ENCODE results near the gene GPR78. TPM values are rescaled to one million over a fixed set of nuclear protein-coding genes. Genes with fewer than 3 reads are reported as not detected.

Gene GPR78
- total RNA-seq, 2 experiments from 2014 or later, result 0.08 to 0.13 TPM

DNA sequence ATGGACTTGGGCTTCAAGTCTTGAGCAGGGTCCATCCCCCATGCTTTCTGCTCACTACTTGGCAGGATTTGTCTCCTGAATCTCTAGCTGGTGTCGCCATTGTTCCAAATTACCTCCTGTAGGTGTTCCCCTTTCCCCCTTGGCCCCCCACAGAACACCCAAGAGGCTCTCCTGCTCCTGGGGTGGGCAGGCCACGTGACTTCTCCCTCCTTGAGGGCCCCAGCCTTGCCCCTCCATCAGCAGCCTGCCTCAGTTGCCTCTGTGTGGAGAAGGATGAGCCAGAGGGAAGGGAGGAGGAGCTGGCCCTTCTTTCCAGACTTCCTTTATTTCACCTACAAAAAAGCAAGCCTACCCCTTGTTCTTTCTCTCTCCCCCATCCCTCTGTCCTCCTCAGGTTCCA lies 1.8 kb downstream of the GPR78 start:
- Mint-ChIP-seq H3K27ac (no peak overlapping the region), H3K4me1 (no peaks in the 10 kb centered on the region), H3K9me3 (no peaks in the 10 kb centered on the region), H3K27me3 (peaks cover 2% of the 10 kb centered on the region), H3K36me3 (ENCODE audit: low read depth) (no peaks in the 10 kb centered on the region), H3K4me3 (no peak overlapping the region)
- no peak for DNase-seq
- POLR2A ChIA-PET, result no interaction called here
- CTCF ChIA-PET, result no interaction called here

DNA sequence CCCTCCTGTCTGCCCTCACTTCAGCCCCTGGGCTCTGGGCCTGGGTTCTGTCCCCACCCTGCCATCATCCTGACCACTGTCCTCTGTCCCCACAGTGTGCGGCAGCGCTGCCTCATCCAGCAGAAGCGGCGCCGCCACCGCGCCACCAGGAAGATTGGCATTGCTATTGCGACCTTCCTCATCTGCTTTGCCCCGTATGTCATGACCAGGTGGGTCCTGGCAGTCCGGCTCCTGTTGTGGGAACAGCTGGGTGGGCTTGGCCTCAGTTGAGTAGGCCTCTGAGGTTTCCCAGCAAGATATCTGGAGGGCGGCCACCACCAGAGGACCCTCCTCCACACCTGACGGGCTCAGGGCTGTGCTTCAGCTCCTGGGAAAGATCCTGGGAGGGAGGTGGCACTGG lies 2.2 kb downstream of the GPR78 start:
- Mint-ChIP-seq H3K9me3 (no peaks in the 10 kb centered on the region), H3K27me3 (peaks cover 2% of the 10 kb centered on the region), H3K36me3 (ENCODE audit: low read depth) (no peaks in the 10 kb centered on the region), H3K27ac (no peak overlapping the region), H3K4me1 (no peaks in the 10 kb centered on the region), H3K4me3 (no peak overlapping the region)
- no peak for DNase-seq
- CTCF ChIA-PET, result no interaction called here
- POLR2A ChIA-PET, result no interaction called here

DNA sequence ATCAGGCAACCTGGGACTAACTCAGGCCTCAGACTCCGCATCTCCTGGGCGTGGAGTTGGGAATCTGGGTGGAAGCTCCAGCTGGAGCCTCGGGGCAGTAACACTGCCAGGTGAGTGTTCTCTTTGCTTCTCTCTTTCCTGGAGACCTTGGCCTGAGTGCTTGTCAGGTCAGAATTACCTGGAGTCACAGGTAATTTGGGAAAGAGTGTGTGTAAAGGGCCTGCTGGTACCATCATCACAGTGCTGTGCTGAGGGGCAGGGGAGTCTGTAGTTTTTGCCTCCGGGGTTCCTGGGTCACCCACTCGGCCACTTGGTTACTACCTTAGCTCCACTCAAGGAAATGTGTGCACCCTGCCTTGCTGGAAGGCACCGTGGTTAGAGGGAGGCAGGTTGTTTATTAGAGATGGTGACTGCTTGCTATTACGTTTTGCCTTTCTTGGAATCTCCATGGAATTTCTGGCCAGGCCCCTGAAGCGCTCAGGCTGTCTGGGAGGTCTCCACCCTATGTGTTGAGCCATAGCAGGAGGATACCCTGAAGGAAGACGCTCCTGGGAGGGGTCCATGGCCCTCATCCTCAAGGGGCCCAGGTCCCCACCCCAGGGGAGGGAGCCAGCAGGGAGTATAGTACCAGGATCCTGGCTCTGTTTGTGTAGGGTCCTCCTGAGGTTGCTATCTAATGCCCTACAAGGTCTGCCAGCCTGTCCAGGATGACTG lies 2.9 kb downstream of the GPR78 start:
- Mint-ChIP-seq H3K27ac (no peak overlapping the region), H3K4me1 (no peaks in the 10 kb centered on the region), H3K9me3 (no peaks in the 10 kb centered on the region), H3K36me3 (ENCODE audit: low read depth) (no peaks in the 10 kb centered on the region), H3K4me3 (no peak overlapping the region), H3K27me3 (peaks cover 2% of the 10 kb centered on the region)
- no peak for DNase-seq
- ChIA-PET CTCF (no interaction called here), POLR2A (no interaction called here)

DNA sequence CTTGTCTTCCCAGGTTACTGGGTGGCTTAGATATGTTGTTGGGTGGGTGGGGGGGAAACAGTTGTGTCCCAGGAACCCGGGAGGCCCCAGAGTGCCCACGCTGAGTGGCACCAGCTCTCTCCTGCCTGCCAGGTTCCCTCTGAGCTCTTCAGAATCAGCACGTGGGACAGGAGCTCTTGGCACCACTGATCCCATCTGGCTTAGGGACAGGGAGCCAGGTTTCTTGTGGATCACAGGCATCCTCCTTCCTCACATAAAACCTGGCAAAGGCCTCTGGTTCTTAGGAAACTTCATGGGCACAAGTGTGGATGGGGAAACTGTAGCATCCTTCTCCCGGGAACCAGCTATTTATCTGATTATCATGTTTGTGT lies 3.4 kb downstream of the GPR78 start:
- H3K4me1 Mint-ChIP-seq, result no peaks in the 10 kb centered on the region
- H3K9me3 Mint-ChIP-seq, result no peaks in the 10 kb centered on the region
- DNase-seq, result no peak
- no peaks in the 10 kb centered on the region for H3K36me3 Mint-ChIP-seq (ENCODE audit: low read depth)
- no peak overlapping the region for H3K4me3 Mint-ChIP-seq
- CTCF ChIA-PET, result no interaction called here
- no peak overlapping the region for H3K27ac Mint-ChIP-seq
- peaks cover 2% of the 10 kb centered on the region for H3K27me3 Mint-ChIP-seq
- POLR2A ChIA-PET, result no interaction called here

DNA sequence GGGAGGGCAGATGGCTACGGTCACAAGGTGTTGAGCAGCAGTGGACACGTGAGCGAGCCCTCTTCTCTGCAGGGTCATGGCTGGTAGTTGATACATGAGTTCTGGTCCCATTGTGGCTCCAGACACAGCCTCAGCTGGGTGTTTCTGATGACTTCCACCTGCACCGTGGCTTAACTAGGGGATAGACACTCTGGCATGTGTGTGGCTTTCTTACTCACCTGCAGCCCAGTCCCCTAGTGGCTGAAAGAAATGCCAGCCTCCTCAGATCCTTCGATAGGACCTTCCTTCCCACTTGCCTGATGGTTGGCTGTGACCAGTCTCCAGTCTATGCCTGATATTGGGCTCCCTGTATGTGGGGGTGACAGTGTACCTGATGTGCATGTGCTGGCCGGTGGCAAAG lies 5.0 kb downstream of the GPR78 start:
- POLR2A ChIA-PET, result no interaction called here
- H3K4me1 Mint-ChIP-seq, result no peaks in the 10 kb centered on the region
- no peaks in the 10 kb centered on the region for H3K9me3 Mint-ChIP-seq
- no peaks in the 10 kb centered on the region for H3K36me3 Mint-ChIP-seq (ENCODE audit: low read depth)
- no peak overlapping the region for H3K4me3 Mint-ChIP-seq
- CTCF ChIA-PET, result no interaction called here
- no peaks in the 10 kb centered on the region for H3K27me3 Mint-ChIP-seq
- H3K27ac Mint-ChIP-seq, result no peak overlapping the region
- DNase-seq, result no peak

DNA sequence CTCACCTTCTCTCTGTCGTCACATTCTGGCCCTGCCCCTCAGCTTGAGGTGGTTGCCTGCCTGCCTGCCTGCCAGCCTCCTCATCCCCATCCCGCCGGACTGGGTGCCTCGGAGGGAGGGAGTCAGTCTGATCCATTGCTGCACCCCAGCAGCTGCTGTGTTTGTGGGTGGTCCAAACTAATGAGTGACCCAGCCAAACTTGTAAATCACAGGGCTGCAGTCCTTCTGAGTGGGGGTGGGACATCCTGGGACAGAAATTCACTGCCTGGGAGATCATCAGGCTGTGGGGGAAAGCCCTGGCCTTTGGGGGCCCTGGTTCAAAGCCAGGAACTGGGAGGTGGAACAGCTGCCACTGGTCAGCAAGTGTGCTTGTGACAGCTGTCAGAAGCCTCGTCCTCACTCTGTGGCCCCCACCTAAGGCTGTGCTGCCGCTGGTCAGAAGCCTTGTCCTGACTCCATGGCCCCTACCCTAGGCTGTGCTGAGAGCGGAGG lies 5.6 kb downstream of the GPR78 start:
- H3K27ac Mint-ChIP-seq, result no peak overlapping the region
- ChIA-PET CTCF (no interaction called here), POLR2A (no interaction called here)
- H3K27me3 Mint-ChIP-seq, result peaks cover 5% of the 10 kb centered on the region
- H3K4me3 Mint-ChIP-seq, result no peak overlapping the region
- H3K9me3 Mint-ChIP-seq, result no peaks in the 10 kb centered on the region
- H3K4me1 Mint-ChIP-seq, result no peaks in the 10 kb centered on the region
- H3K36me3 Mint-ChIP-seq (ENCODE audit: low read depth), result no peaks in the 10 kb centered on the region
- no peak for DNase-seq

DNA sequence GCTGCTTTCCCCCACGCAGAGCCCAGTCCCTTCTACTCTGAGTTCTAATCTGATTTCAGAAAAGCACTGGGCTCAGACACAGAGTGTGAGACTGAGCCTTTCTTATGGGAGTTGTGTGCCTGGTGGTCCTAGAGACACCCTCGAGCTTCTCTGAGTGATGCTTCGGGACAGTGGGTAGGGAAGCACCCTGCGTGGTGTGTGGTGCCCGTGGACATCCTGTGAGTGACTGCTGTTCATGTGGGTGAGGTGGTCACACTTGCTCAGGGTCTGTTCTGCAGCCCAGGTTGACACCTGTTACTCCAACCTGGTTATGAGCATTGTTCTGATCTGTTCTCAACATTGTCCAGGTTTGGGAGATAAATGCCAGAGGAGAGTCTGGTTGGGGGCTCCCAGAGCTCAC lies 6.1 kb downstream of the GPR78 start:
- ChIA-PET CTCF (no interaction called here), POLR2A (no interaction called here)
- Mint-ChIP-seq H3K27ac (no peak overlapping the region), H3K9me3 (no peaks in the 10 kb centered on the region), H3K4me1 (no peaks in the 10 kb centered on the region), H3K36me3 (ENCODE audit: low read depth) (no peaks in the 10 kb centered on the region), H3K4me3 (no peak overlapping the region), H3K27me3 (peaks cover 6% of the 10 kb centered on the region)
- DNase-seq, result no peak

DNA sequence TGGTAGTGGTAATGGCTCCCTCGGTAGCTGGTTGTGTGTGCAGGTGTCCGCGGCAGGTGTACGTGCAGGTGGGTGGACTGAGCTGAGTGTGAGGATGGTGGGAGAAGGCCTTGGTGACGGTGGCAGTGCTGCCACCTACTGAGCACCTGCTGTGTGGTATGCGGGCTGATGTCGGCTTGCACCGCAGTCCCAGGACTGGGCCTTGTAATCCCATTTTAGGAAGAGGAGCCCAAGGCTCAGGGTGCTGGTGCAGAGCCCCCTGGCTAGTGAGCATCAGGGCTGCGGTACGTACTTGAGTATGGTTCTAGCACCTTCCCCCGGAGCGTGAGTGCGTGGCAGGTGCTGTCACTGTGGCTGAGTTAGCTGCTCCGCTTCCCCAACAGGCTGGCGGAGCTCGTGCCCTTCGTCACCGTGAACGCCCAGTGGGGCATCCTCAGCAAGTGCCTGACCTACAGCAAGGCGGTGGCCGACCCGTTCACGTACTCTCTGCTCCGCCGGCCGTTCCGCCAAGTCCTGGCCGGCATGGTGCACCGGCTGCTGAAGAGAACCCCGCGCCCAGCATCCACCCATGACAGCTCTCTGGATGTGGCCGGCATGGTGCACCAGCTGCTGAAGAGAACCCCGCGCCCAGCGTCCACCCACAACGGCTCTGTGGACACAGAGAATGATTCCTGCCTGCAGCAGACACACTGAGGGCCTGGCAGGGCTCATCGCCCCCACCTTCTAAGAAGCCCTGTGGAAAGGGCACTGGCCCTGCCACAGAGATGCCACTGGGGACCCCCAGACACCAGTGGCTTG lies 6.7 kb downstream of the GPR78 start:
- DNase-seq, result no peak
- H3K27me3 Mint-ChIP-seq, result peaks cover 13% of the 10 kb centered on the region
- no peaks in the 10 kb centered on the region for H3K9me3 Mint-ChIP-seq
- ChIA-PET CTCF (no interaction called here), POLR2A (no interaction called here)
- H3K4me1 Mint-ChIP-seq, result no peaks in the 10 kb centered on the region
- H3K4me3 Mint-ChIP-seq, result no peak overlapping the region
- no peaks in the 10 kb centered on the region for H3K36me3 Mint-ChIP-seq (ENCODE audit: low read depth)
- H3K27ac Mint-ChIP-seq, result no peak overlapping the region

DNA sequence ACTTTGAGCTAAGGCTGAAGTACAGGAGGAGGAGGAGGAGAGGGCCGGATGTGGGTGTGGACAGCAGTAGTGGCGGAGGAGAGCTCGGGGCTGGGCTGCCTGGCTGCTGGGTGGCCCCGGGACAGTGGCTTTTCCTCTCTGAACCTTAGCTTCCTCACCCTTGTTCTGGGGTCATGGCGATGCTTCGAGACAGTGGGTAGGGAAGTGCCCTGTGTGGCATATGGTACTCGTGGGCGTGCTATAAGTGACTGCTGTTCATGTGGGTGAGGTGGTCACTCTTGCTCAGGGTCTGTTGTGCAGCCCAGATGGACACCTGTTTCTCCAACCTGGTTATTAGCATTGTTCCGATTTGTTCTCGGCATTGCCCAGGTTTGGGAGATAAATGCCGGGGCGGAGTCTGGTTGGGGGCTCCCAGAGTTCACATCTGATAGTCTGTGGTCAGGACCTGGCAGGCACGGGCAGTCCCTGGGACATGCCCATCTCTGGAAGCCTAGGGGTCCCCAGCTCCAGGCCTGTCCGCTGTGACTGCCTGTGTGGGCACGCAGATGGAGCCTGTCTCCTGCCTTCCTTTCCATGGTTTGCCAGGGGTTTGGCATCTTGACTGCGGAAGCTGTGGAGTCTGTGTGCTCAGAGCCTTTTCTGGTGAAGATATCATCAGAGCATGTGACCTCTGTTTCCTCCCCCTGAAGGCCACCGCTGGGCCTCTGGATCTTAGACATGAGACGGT lies 7.4 kb downstream of the GPR78 start:
- Mint-ChIP-seq H3K27ac (no peak overlapping the region), H3K27me3 (peaks cover 17% of the 10 kb centered on the region), H3K36me3 (ENCODE audit: low read depth) (no peaks in the 10 kb centered on the region), H3K4me1 (no peaks in the 10 kb centered on the region), H3K4me3 (no peak overlapping the region), H3K9me3 (no peaks in the 10 kb centered on the region)
- ChIA-PET POLR2A (no interaction called here), CTCF (no interaction called here)
- no peak for DNase-seq

DNA sequence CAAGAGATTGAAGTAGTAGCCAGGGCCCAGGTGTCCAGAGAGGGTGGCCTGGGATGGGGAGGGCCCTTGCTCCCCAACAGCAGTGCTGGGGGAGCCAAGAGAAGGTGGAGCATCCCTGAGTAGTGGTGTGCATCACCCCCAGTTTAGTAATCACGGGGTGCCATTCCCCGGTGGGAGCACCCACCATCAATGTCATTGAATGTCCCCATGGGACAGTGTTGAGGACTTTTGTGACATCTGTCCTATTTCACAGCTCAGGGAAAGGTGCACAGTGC lies 7.9 kb downstream of the GPR78 start:
- POLR2A ChIA-PET, result no interaction called here
- no peak overlapping the region for H3K4me3 Mint-ChIP-seq

DNA sequence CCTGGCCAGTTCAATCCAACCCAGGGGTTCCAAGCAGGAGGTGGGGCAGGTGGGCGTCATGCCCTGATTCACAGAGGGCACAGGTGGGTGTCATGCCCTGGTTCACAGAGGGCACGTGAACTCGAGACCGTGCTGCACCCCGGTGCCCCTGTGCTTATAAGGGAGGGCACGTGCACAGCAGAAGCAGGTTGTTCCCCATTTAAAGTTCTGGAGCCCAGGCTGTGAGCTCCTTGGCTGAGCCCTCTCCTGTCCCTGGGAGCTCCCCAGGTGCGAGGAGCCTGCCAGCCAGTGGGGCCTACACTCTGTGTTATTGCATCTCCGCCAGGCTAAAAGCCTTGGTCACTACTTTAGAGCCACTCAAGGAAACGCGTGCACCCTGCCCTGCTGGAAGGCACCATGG lies 9.1 kb downstream of the GPR78 start:
- no peak overlapping the region for H3K27ac Mint-ChIP-seq
- DNase-seq, result no peak
- peaks cover 27% of the 10 kb centered on the region for H3K27me3 Mint-ChIP-seq
- no peaks in the 10 kb centered on the region for H3K4me1 Mint-ChIP-seq
- ChIA-PET CTCF (no interaction called here), POLR2A (no interaction called here)
- no peak overlapping the region for H3K4me3 Mint-ChIP-seq
- H3K9me3 Mint-ChIP-seq, result no peaks in the 10 kb centered on the region
- H3K36me3 Mint-ChIP-seq (ENCODE audit: low read depth), result no peaks in the 10 kb centered on the region

More for the DNA sequence above, 7.9 kb downstream of the GPR78 start:
- Mint-ChIP-seq H3K36me3 (ENCODE audit: low read depth) (no peaks in the 10 kb centered on the region), H3K27ac (no peak overlapping the region), H3K9me3 (no peaks in the 10 kb centered on the region), H3K4me1 (no peaks in the 10 kb centered on the region), H3K27me3 (peaks cover 20% of the 10 kb centered on the region)
- CTCF ChIA-PET, result no interaction called here
- no peak for DNase-seq

DNA sequence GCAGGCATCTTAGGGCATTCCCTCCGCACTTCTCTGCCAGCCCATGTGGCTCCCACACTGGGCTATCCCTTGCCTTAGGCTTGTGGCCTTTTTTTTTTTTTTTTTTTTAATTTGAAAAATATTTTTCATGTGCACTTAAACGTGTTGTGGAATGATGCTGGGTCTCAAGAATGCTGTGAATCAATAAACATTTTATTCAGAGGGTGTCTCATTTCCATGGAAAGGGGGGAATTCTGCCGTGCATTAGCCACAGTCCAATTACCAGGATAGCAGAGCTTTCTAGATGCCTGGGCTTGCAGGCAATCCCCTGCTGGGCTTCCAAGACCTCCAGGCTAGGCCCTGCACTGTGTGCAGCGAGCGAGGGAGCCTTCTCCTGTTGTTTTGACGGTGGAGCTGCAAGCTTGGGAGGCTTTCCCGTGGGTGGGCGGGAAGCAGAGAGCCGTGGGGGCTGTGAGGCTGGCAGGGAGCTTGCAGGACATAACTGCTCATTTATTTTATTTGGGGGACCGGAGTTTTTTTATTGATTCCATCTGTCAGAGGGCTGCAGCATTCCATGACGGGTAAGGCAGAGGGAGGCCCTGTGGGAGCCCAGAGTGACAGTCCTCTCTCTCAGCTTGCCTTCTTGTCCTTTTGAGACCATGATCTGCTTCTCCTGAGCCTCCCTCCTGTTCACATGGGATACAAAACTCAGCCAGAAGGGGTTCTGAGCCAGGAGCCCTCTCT lies 9.8 kb downstream of the GPR78 start:
- Mint-ChIP-seq H3K4me1 (no peaks in the 10 kb centered on the region), H3K9me3 (no peaks in the 10 kb centered on the region), H3K4me3 (no peak overlapping the region), H3K27me3 (peaks cover 30% of the 10 kb centered on the region), H3K36me3 (ENCODE audit: low read depth) (no peaks in the 10 kb centered on the region), H3K27ac (no peak overlapping the region)
- no peak for DNase-seq
- ChIA-PET CTCF (interaction anchor here (0.7 kb wide), 1 partner anchor 121 kb away, joined by 3 read pairs; no protein-coding TSS in a partner anchor), POLR2A (no interaction called here)

DNA sequence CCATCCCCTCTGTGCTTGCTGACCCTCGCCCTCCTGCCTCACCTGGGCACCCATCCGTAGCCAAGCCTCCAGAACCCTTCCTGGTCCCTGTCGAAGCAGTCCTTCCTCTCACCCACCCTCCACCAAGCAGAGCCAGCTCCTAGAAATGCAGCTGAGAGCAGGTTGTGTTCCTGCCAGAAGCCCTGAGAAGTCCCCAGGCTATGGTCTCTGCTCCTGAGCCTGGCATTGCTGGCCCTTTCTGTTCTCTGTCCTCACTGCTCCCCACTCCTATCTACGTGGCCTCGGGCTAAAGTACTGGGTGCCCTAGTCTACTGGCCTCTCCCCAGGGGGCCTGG lies 10.3 kb downstream of the GPR78 start:
- H3K27me3 Mint-ChIP-seq, result peaks cover 30% of the 10 kb centered on the region
- no peaks in the 10 kb centered on the region for H3K36me3 Mint-ChIP-seq (ENCODE audit: low read depth)
- no peaks in the 10 kb centered on the region for H3K4me1 Mint-ChIP-seq
- H3K27ac Mint-ChIP-seq, result no peak overlapping the region
- CTCF ChIA-PET, result no interaction called here
- H3K9me3 Mint-ChIP-seq, result no peaks in the 10 kb centered on the region
- H3K4me3 Mint-ChIP-seq, result no peak overlapping the region
- POLR2A ChIA-PET, result no interaction called here
- DNase-seq, result no peak
